ENCODE data around the gene CYP4F3.
"Not testable (repeated sequence)": the region's sequence is repeated elsewhere in the genome, so short reads cannot be mapped to it uniquely, and the experiment has no call there.

CYP4F3 gene

GRCh38 chr19:15671237-15671821 is 30.6 kb downstream of the CYP4F3 start:
- no peak for DNase-seq

- DNase-seq, result no peak
Observed at GRCh38 chr19:15671891-15672579, 31.3 kb downstream of the CYP4F3 start.

- DNase-seq, result no peak
Observed at GRCh38 chr19:15672580-15673175, 32.0 kb downstream of the CYP4F3 start, which contains the start of gene CYP4F12. Gene CYP4F12 (plus strand): TSS chr19:15673087. CDS start chr19:15673530, 443 bp downstream.

GRCh38 chr19:15673176-15673654 is 32.5 kb downstream of the CYP4F3 start:
- DNase-seq, result no peak

GRCh38 chr19:15675560-15675959 is 34.9 kb downstream of the CYP4F3 start:
- DNase-seq, result no peak

GRCh38 chr19:15679089-15679488 is 38.4 kb downstream of the CYP4F3 start:
- DNase-seq, result no peak

- DNase-seq, result not testable (repeated sequence)
Observed at GRCh38 chr19:15679865-15680264, 39.2 kb downstream of the CYP4F3 start.

GRCh38 chr19:15680478-15681322 is 40.0 kb downstream of the CYP4F3 start:
- no peak for DNase-seq

GRCh38 chr19:15683411-15683810 is 42.7 kb downstream of the CYP4F3 start:
- DNase-seq, result no peak

GRCh38 chr19:15684828-15685227 is 44.1 kb downstream of the CYP4F3 start:
- no peak for DNase-seq

GRCh38 chr19:15696654-15697194 is 56.0 kb downstream of the CYP4F3 start:
- DNase-seq, result no peak

- no peak for DNase-seq
Observed at GRCh38 chr19:15701757-15702533, 61.2 kb downstream of the CYP4F3 start.

GRCh38 chr19:15702534-15702930 is 61.8 kb downstream of the CYP4F3 start:
- DNase-seq, result peak in 1 of 5 experiments; percentile 41

Data from T-helper 2 cell (primary cell).